K562 (cell line): ENCODE data around the gene ALDH16A1. TPM values are rescaled to one million over a fixed set of nuclear protein-coding genes. Genes with fewer than 3 reads are reported as not detected.

Experiments used
- ETV6 ChIP-seq, 3 experiments: fragments of 150-350 bp in 1 of 3; sonication (generic) in 1 of 3; formaldehyde crosslinking in 1 of 3; IDR thresholded peaks; 2 replicates each; pipeline versions ENCODE4 v1.6.1 to v1.8.0; 2014 to 2022; ENCODE audit warnings: borderline replicate concordance in 2 of 3, low read depth in 2 of 3, antibody characterized with exemption in 1 of 3, low read length in 1 of 3, mild to moderate bottlenecking in 1 of 3, missing genetic modification reagents in 1 of 3
- LCOR ChIP-seq: sonication (generic); formaldehyde crosslinking; IDR thresholded peaks from 2 replicates; pipeline ENCODE4 v1.8.0; 2022; ENCODE audit warnings: mild to moderate bottlenecking, missing genetic modification reagents
- NEUROD1 ChIP-seq: fragments of 150-350 bp; IDR thresholded peaks from 2 replicates; pipeline ENCODE4 v1.6.1; 2014; ENCODE audit warnings: borderline replicate concordance, low read length, low read depth; ENCODE audit not compliant: partially characterized antibody
- PPARD ChIP-seq: fragments of 250-450 bp; sonication (Bioruptor Pico); IDR thresholded peaks from 2 replicates; pipeline ENCODE4 v1.8.0; 2022; ENCODE audit warnings: inconsistent platforms, mild to moderate bottlenecking, moderate library complexity
- SP2 ChIP-seq: IDR thresholded peaks from 2 replicates; pipeline ENCODE4 v1.6.1; 2011; ENCODE audit warnings: mild to moderate bottlenecking, low read depth, low read length, moderate library complexity; ENCODE audit not compliant: poor library complexity, severe bottlenecking; ENCODE audit errors: extremely low read depth
- TBL1XR1 ChIP-seq, 2 experiments: IDR thresholded peaks; 2 replicates each; pipeline ENCODE4 v1.6.1; 2012; ENCODE audit warnings: improper control_type of control experiment in 2 of 2, low read length in 2 of 2, mild to moderate bottlenecking in 1 of 2
- TSC22D4 ChIP-seq: fragments of 450-650 bp; IDR thresholded peaks from 2 replicates; pipeline ENCODE4 v1.6.1; 2016; ENCODE audit warnings: missing genetic modification characterization, missing biosample characterization, control low read depth
- ZBTB40 ChIP-seq, 2 experiments: fragments of 450-650 bp in 1 of 2; sonication (generic) in 1 of 2; formaldehyde crosslinking in 1 of 2; IDR thresholded peaks; 2 replicates each; pipeline versions ENCODE4 v1.7.1 to v1.9.0; 2016 to 2022; ENCODE audit warnings: inconsistent platforms in 1 of 2, mild to moderate bottlenecking in 1 of 2, missing genetic modification reagents in 1 of 2
- ZBTB43 ChIP-seq: sonication (generic); formaldehyde crosslinking; IDR thresholded peaks from 2 replicates; pipeline ENCODE4 v1.8.0; 2023; ENCODE audit warnings: mild to moderate bottlenecking, missing genetic modification reagents
- ZNF232 ChIP-seq: sonication (generic); formaldehyde crosslinking; IDR thresholded peaks from 2 replicates; pipeline ENCODE4 v1.8.0; 2022; ENCODE audit warnings: mild to moderate bottlenecking, missing genetic modification reagents
- ZNF644 ChIP-seq: fragments of 200-800 bp; sonication (Bioruptor generic); IDR thresholded peaks from 2 replicates; pipeline ENCODE4 v1.6.1; 2016; ENCODE audit warnings: low read depth, missing genetic modification characterization, missing compliant biosample characterization
- ZNF764 ChIP-seq: fragments of 250-450 bp; sonication (Bioruptor Pico); IDR thresholded peaks from 2 replicates; pipeline ENCODE4 v1.4.0; 2020; ENCODE audit warnings: low read depth, mild to moderate bottlenecking, moderate library complexity
- polyA plus RNA-seq, 8 experiments: library from polyadenylated mRNA; depleted of rRNA in 4 of 8; stranded (reverse) in 5 of 8; unstranded in 3 of 8; fragments of >200 nt; fragmentation: Nextera tagmentation in 2 of 8; fragmentation: Illumina TruSeq in 1 of 8; extraction: Ambion mirVana in 2 of 8; extraction: Trizol in 1 of 8; gene quantifications; 2 replicates each; pipeline versions ENCODE4 v1.2.1 to v1.2.3, GENCODE V29; 2011 to 2014; ENCODE audit warnings: inconsistent platforms in 1 of 8, missing spikeins in 1 of 8
- total RNA-seq, 7 experiments: library from RNA; depleted of rRNA in 6 of 7; stranded (reverse); fragments of >200 nt in 6 of 7; fragmentation: Illumina TruSeq in 2 of 7; extraction: Trizol in 2 of 7; gene quantifications; 2 replicates each; pipeline versions ENCODE4 v1.2.1 to v1.2.3, GENCODE V29; 2011 to 2021; ENCODE audit warnings: low replicate concordance in 1 of 7
- TF ChIP-seq, protein P1 (sequence below): sonication (generic); formaldehyde crosslinking; IDR thresholded peaks from 2 replicates; pipeline ENCODE4 v1.8.0; 2022; ENCODE audit warnings: mild to moderate bottlenecking, missing genetic modification reagents

The ALDH16A1 gene
- total and polyA plus RNA-seq, 9 of the 15 experiments (the other 6 are each of a cell fraction or from before 2014, with no cell fraction given) = 2.2 to 52.2 (median 7.6) TPM

DNA sequence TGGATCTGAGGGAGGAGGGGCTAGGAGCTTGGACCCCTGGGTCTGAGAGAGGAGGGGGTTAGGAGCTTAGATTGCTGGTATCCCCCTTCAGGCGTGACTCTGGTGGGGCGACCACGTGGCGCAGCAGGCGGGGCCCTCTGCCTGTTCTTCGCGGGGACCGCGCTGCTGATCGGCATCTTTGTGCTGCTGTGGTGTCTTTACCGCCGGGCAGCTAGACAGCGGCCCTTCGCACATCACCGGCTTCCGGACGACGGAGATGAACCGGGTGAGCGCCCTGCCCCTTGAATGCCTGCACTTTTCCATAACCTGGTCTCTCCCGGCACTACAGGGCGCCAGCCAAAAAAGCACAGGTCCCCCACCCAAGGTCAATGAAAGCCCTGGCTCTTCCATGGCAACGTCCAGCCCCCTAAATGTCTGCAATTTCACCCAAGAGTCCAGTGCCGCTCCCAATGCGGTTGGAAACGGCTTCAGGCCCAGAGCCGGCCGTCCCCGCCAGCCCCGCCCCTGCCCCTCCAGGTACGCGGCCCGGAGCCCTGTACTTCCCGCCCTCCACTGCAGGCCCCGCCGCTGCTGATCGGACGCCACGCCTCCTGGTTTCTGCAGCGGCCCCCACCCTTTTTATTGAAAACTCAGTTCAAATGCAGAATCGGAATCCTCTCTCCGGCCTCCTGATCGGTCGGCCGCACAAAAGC, 25.0 kb upstream of the ALDH16A1 start (continued):
- TF ChIP-seq, protein P1, sequence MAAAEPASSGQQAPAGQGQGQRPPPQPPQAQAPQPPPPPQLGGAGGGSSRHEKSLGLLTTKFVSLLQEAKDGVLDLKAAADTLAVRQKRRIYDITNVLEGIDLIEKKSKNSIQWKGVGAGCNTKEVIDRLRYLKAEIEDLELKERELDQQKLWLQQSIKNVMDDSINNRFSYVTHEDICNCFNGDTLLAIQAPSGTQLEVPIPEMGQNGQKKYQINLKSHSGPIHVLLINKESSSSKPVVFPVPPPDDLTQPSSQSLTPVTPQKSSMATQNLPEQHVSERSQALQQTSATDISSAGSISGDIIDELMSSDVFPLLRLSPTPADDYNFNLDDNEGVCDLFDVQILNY (CRISPR knock-in tag) = no peak
- no peak for TF ChIP-seq TSC22D4 (tag)
- TF ChIP-seq ZNF232 (CRISPR knock-in tag) = no peak
- no peak; the same call in 1 of the 2 replicates for TF ChIP-seq LCOR (CRISPR knock-in tag)
- TF ChIP-seq ZBTB43 = no peak
- no peak for TF ChIP-seq SP2
- no peak for TF ChIP-seq TBL1XR1 (IDR thresholded peaks at IDR 0.05; ENCODE audit: low read length in 2 of 2)
- TF ChIP-seq ZNF764 (CRISPR knock-in tag) = no peak
- no peak for TF ChIP-seq ETV6 (IDR thresholded peaks at IDR 0.05; ENCODE audit: borderline replicate concordance in 1 of 2, low read depth in 2 of 2, low read length in 1 of 2)
- no peak for TF ChIP-seq ETV6 (CRISPR knock-in tag; IDR thresholded peaks at IDR 0.05; ENCODE audit: borderline replicate concordance)
- TF ChIP-seq ZNF644 (tag) = no peak
- TF ChIP-seq PPARD (CRISPR knock-in tag) = no peak
- no peak for TF ChIP-seq NEUROD1
- peak; percentile 65 for TF ChIP-seq ZBTB40 (IDR thresholded peaks at IDR 0.05)
- no peak for TF ChIP-seq ZBTB40 (CRISPR knock-in tag; IDR thresholded peaks at IDR 0.05)
